ENCODE measurements around the gene CREB3L1.

CREB3L1 gene

DNA sequence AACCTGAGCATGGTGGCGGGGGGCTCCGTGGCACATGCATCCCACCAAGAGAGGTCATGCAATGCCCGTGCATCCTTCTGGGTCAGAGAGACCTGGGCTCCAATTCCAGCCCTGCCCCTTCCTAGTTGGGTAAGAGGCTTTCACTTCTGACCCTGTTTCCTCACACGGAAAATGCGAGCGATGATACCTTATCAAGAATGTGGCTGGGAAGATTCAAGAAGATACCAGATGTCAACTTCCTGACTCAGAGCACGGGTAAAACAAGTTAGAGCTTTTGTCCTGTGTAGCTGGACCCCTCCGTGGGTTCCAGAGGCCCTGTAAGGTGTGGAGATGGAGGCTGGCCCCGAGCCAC is 61.1 kb downstream of the CREB3L1 start:
- no peak overlapping the region for H3K4me3 ChIP-seq (ENCODE audit: low read depth, low read length)
- no peak for DNase-seq (ENCODE audit: low read depth)
- TF ChIP-seq CTCF (IDR thresholded peaks at IDR 0.05; ENCODE audit: low read depth, low read length, missing control alignments), result no peak

DNA sequence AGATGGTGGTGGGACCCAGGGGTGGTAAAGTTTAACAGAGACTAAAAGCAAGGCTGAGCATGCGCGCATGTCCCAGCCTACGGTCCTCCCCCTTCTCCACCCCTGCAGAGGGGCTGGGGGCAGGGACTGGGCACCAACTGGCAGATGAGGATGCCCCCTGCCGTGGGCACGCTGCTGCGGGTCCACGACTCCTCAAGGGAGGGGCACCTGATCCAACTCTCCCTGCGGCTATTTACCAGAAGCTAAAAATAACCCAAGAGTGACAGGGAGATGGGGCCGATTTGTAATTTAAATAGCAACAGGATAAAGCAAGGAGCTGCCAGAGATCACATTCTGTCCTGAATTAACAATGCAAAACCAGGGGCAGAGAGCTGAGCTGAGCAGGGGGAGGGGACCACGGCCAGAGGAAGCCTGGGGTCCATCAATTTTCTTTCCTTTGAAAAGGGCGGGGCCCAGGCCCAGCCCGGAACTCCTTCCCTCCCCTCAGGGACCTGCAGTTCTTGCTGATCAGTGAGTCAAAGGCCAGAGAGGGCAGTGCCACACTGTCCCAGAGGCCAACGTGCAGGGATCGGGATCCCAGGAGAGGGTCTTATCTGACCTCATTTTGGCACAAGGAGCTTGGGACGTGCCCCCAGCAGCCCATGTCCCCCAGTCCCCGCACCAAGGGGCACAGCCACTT is 61.7 kb downstream of the CREB3L1 start:
- no peak for TF ChIP-seq CTCF (IDR thresholded peaks at IDR 0.05; ENCODE audit: low read depth, low read length, missing control alignments)
- no peak overlapping the region for H3K4me3 ChIP-seq (ENCODE audit: low read depth, low read length)
- no peak for DNase-seq (ENCODE audit: low read depth)

- no peak for TF ChIP-seq CTCF (IDR thresholded peaks at IDR 0.05; ENCODE audit: low read depth, low read length, missing control alignments)
- no peak overlapping the region for H3K4me3 ChIP-seq (ENCODE audit: low read depth, low read length)
- DNase-seq (ENCODE audit: low read depth), result no peak
These were observed 62.4 kb downstream of the CREB3L1 start for GRCh38 chr11:46339816-46340215.

DNA sequence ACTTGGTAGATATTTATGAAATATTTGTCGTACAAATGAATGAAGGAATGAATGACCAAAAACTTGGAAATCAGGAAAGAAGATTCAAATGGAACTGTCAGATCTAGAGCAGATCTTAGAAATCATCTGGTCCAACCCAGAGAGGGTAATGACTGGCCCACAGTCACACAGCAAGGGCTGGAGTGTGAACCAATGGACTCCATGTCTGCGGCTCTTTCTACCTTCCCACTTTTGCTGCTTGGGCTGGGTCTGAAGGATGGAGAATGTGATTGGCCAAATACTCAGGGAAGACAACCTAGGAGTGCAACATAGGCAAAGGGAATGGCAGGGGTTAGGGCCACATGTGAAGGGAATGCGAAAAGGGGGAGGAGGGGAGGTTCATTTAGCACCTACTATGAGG is 64.0 kb downstream of the CREB3L1 start:
- H3K4me3 ChIP-seq (ENCODE audit: low read depth, low read length), result no peak overlapping the region
- no peak for TF ChIP-seq CTCF (IDR thresholded peaks at IDR 0.05; ENCODE audit: low read depth, low read length, missing control alignments)
- no peak for DNase-seq (ENCODE audit: low read depth)

DNA sequence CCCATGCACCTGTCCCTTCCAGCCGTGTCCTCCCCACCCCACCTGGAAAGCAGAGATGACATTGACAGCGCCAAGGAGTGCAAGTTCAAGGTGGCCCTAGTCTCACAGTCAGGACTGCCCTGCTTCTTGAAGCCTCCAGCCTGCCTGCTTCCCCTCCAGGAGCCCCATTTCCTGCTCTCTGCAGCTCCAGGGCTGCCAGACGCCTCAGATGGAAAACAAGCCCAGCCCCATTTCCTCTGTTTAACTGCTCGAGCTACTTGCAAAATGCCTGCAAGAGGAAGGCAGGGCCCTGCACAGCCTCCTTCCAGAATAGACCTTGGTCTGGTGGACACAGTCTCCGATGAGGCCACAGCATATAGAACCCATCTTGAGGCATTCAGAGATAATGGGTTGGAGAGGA is 64.8 kb downstream of the CREB3L1 start:
- no peak for DNase-seq (ENCODE audit: low read depth)
- no peak overlapping the region for H3K4me3 ChIP-seq (ENCODE audit: low read depth, low read length)
- TF ChIP-seq CTCF (IDR thresholded peaks at IDR 0.05; ENCODE audit: low read depth, low read length, missing control alignments), result no peak

DNA sequence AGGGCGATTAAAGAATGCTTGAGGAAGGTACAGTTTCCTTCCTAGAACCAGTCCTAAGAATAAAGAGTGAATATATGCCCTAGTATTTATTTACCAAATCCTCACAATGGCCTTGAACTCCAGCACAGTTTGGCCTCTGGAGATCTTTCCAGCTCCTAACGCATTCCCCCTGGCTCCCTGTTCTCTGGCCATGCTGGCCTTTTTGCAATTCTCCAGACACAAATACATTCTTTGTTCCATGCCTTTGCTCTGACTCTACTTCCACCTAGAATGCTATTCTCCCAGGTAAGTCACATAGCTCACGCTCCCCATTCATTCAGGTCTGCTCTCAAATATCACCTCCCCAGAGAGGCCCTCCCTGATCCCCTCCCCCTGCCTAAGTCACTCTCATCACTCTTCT is 66.1 kb downstream of the CREB3L1 start:
- TF ChIP-seq CTCF (IDR thresholded peaks at IDR 0.05; ENCODE audit: low read depth, low read length, missing control alignments), result no peak
- no peak for DNase-seq (ENCODE audit: low read depth)
- no peak overlapping the region for H3K4me3 ChIP-seq (ENCODE audit: low read depth, low read length)

- H3K4me3 ChIP-seq (ENCODE audit: low read depth, low read length), result peak overlapping the region; percentile 70
- peak; percentile 5 for TF ChIP-seq CTCF (IDR thresholded peaks at IDR 0.05; ENCODE audit: low read depth, low read length, missing control alignments)
- DNase-seq (ENCODE audit: low read depth), result no peak
These were observed 67.7 kb downstream of the CREB3L1 start for GRCh38 chr11:46345131-46345597.
